B cell (primary cell): ENCODE results near the gene ADARB2. TPM values are rescaled to one million over a fixed set of nuclear protein-coding genes. Genes with fewer than 3 reads are reported as not detected.
A peak's percentile ranks its signal among the peaks of the same experiment; 100 is the strongest.

Source experiments
- ATAC-seq: fragments of 200-7000 bp; cut with Tn5 transposase; one replicate; pipeline ENCODE4 v1.10.0; 2021; ENCODE audit warnings: low read depth, mild to moderate bottlenecking, moderate number of reproducible peaks, moderate library complexity
- CTCF ChIA-PET: fragments of 350-600 bp; sonication (Branson Sonifier 250); formaldehyde crosslinking; loops from one replicate; lab custom pipeline; 2021; ENCODE audit warnings: antibody characterized with exemption, inconsistent platforms; lab: Charles Lee
- POLR2A ChIA-PET: fragments of 350-600 bp; sonication (Branson Sonifier 250); formaldehyde crosslinking; loops from one replicate; lab custom pipeline; 2021; ENCODE audit warnings: antibody characterized with exemption; lab: Charles Lee
- DNase-seq: peaks from one replicate; pipeline ENCODE4 v3.0.0; 2013
- H2AFZ ChIP-seq: 2 replicates; pipeline ENCODE4 v1.6.1; 2012; ENCODE audit warnings: mild to moderate bottlenecking, low read depth, low read length; ENCODE audit not compliant: insufficient read depth, poor library complexity, severe bottlenecking
- H3K27ac ChIP-seq, 2 donors: 1 replicate in 1 of 2; 2 replicates in 1 of 2; pipeline ENCODE4 v1.5.1; 2012 to 2013; ENCODE audit warnings: low read length in 2 of 2, mild to moderate bottlenecking in 2 of 2, moderate library complexity in 1 of 2
- H3K27me3 ChIP-seq, 4 experiments: fragments of 200-600 bp in 1 of 4; sonication (generic) in 1 of 4; replicated peaks in 1 of 4; 1 replicate in 2 of 4; 2 replicates in 2 of 4; pipeline versions ENCODE4 v1.6.1 to v1.7.0; 2013 to 2016; ENCODE audit warnings: low read length in 3 of 4, mild to moderate bottlenecking in 2 of 4, mixed read lengths in 1 of 4, moderate library complexity in 1 of 4; ENCODE audit not compliant: insufficient read depth in 4 of 4, control insufficient read depth in 3 of 4; ENCODE audit errors: control extremely low read depth in 1 of 4
- H3K36me3 ChIP-seq, 2 experiments: replicated peaks in 1 of 2; 1 replicate in 1 of 2; 2 replicates in 1 of 2; pipeline versions ENCODE4 v1.6.1 to v1.7.1; 2013; ENCODE audit warnings: low read length in 1 of 2; ENCODE audit not compliant: insufficient read depth in 2 of 2, control insufficient read depth in 1 of 2; ENCODE audit errors: control extremely low read depth in 1 of 2, extremely low read depth in 1 of 2
- H3K4me1 ChIP-seq, 2 donors: fragments of 200-600 bp in 1 of 2; sonication (generic) in 1 of 2; 1 replicate in 1 of 2; 2 replicates in 1 of 2; pipeline versions ENCODE4 v1.5.1 to v1.6.1; 2013 to 2017; ENCODE audit warnings: low read length in 2 of 2; ENCODE audit not compliant: control insufficient read depth in 2 of 2, insufficient read depth in 2 of 2
- H3K4me2 ChIP-seq: replicated peaks from 2 replicates; pipeline ENCODE3; 2012; ENCODE audit warnings: mild to moderate bottlenecking, low read depth, low read length; ENCODE audit not compliant: poor library complexity, severe bottlenecking
- H3K4me3 ChIP-seq, 5 experiments: fragments of 200-600 bp in 1 of 5; sonication (generic) in 1 of 5; 1 replicate in 3 of 5; 2 replicates in 2 of 5; pipeline versions ENCODE4 v1.5.1 to v1.7.0; 2011 to 2016; ENCODE audit warnings: low read length in 4 of 5, mild to moderate bottlenecking in 4 of 5, low read depth in 2 of 5, control low read depth in 1 of 5, moderate library complexity in 1 of 5; ENCODE audit not compliant: insufficient read depth in 1 of 5; ENCODE audit errors: control extremely low read depth in 1 of 5, extremely low read depth in 1 of 5
- H3K79me2 ChIP-seq: fragments of 200-600 bp; sonication (generic); one replicate; pipeline ENCODE4 v1.6.0; 2016; ENCODE audit warnings: low read length; ENCODE audit not compliant: control insufficient read depth, insufficient read depth
- H3K9ac ChIP-seq: fragments of 200-600 bp; sonication (generic); 2 replicates; pipeline ENCODE4 v1.6.1; 2017; ENCODE audit warnings: mild to moderate bottlenecking, low read length, moderate library complexity
- H3K9me3 ChIP-seq, 3 donors: one replicate each; pipeline versions ENCODE4 v1.6.1 to v1.7.1; 2013; ENCODE audit warnings: low read length in 2 of 3; ENCODE audit not compliant: control insufficient read depth in 2 of 3, insufficient read depth in 1 of 3; ENCODE audit errors: control extremely low read depth in 1 of 3
- H4K20me1 ChIP-seq: 2 replicates; pipeline ENCODE4 v1.6.0; 2012; ENCODE audit warnings: mild to moderate bottlenecking, low read length; ENCODE audit not compliant: insufficient read depth, control insufficient read depth, poor library complexity, severe bottlenecking
- H3K27ac Mint-ChIP-seq: one replicate; pipeline ENCODE4 v1.8.0; 2021; ENCODE audit warnings: mixed read lengths
- H3K27me3 Mint-ChIP-seq: one replicate; pipeline ENCODE4 v1.8.0; 2021; ENCODE audit warnings: mixed read lengths
- H3K4me1 Mint-ChIP-seq: one replicate; pipeline ENCODE4 v1.8.0; 2021; ENCODE audit warnings: mixed read lengths
- H3K4me3 Mint-ChIP-seq: one replicate; pipeline ENCODE4 v1.8.0; 2021; ENCODE audit warnings: mixed read lengths
- H3K9me3 Mint-ChIP-seq: one replicate; pipeline ENCODE4 v1.8.0; 2022; ENCODE audit warnings: mixed read lengths; ENCODE audit not compliant: insufficient read depth
- CTCF ChIP-seq: fragments of 200-600 bp; IDR thresholded peaks from one replicate; pipeline ENCODE4 v1.8.0; 2022; ENCODE audit warnings: antibody characterized with exemption, mild to moderate bottlenecking
- EZH2 ChIP-seq: IDR thresholded peaks from 2 replicates; pipeline ENCODE4 v1.6.1; 2012; ENCODE audit warnings: borderline replicate concordance, low read depth, mild to moderate bottlenecking, moderate library complexity, low read length; ENCODE audit not compliant: insufficient read depth, poor library complexity, severe bottlenecking
- WGBS: methylation state at CpG from one replicate; pipeline ENCODE4 v1.1.5; 2013; ENCODE audit warnings: missing lambda C conversion rate; ENCODE audit not compliant: insufficient coverage; 5-methylcytosine and 5-hydroxymethylcytosine counted together
- intact Hi-C: fragments of 100-400 bp; cut with micrococcal nuclease; formaldehyde crosslinking; loops from one replicate; pipeline ENCODE4 v1.10.0; 2022
- polyA plus RNA-seq: library from polyadenylated mRNA; depleted of rRNA; stranded (reverse); fragments of >200 nt; gene quantifications from 2 replicates; pipeline ENCODE4 v1.2.3, GENCODE V29; 2012
- total RNA-seq, 2 donors: library from RNA; stranded (reverse); fragments of 120-200 nt in 1 of 2; gene quantifications; 1 replicate in 1 of 2; 2 replicates in 1 of 2; pipeline versions ENCODE4 v1.2.3 to v1.2.4, GENCODE V29; 2013 to 2022

Gene ADARB2
- total and polyA plus RNA-seq, 2 donors (not counting 1 experiment from before 2014, with no cell fraction given) = 0.13 to 0.96 TPM

GRCh38 chr10:1559761-1560160, 177.6 kb downstream of the ADARB2 start:
- Histone ChIP-seq H2AFZ (no peak overlapping the region), H3K27me3 (peaks cover 0 to 6% (median 0%) of the 10 kb centered on the region in 4 experiments), H3K4me3 (no peak overlapping the region), H3K79me2 (no peaks in the 10 kb centered on the region), H3K36me3 (no peaks in the 10 kb centered on the region), H3K9me3 (peaks cover 0 to 7% (median 0%) of the 10 kb centered on the region in 3 donors), H3K9ac (no peak overlapping the region), H3K4me1 (peaks cover 0 to 9% of the 10 kb centered on the region in 2 donors), H3K27ac (no peak overlapping the region), H4K20me1 (no peaks in the 10 kb centered on the region), H3K4me2 (no peak overlapping the region)
- intact Hi-C loops = no loop called here
- Mint-ChIP-seq H3K4me3 (no peak overlapping the region), H3K27me3 (peaks cover 20% of the 10 kb centered on the region), H3K4me1 (peaks cover 13% of the 10 kb centered on the region), H3K9me3 (no peaks in the 10 kb centered on the region), H3K27ac (no peak overlapping the region)
- ATAC-seq (no peak), DNase-seq (no peak)
- WGBS = 39% methylated on average over 7 of the region's 11 CpGs
- POLR2A ChIA-PET = no interaction called here
- CTCF ChIA-PET = no interaction called here
- TF ChIP-seq CTCF (no peak), EZH2 (no peak)

- Histone ChIP-seq H4K20me1 (no peaks in the 10 kb centered on the region), H3K9me3 (peaks cover 0 to 7% (median 0%) of the 10 kb centered on the region in 3 donors), H3K4me1 (peaks cover 0 to 9% of the 10 kb centered on the region in 2 donors), H3K4me3 (no peak overlapping the region), H3K9ac (no peak overlapping the region), H3K79me2 (no peaks in the 10 kb centered on the region), H3K36me3 (no peaks in the 10 kb centered on the region), H2AFZ (no peak overlapping the region), H3K27me3 (peaks cover 0 to 6% (median 0%) of the 10 kb centered on the region in 4 experiments), H3K27ac (no peak overlapping the region), H3K4me2 (no peak overlapping the region)
- POLR2A ChIA-PET = no interaction called here
- CTCF ChIA-PET = no interaction called here
- Mint-ChIP-seq H3K4me3 (no peak overlapping the region), H3K9me3 (no peaks in the 10 kb centered on the region), H3K27ac (peak overlapping the region; percentile 2), H3K27me3 (peaks cover 20% of the 10 kb centered on the region), H3K4me1 (peaks cover 13% of the 10 kb centered on the region)
- WGBS = 66% methylated on average over 11 of the region's 14 CpGs
- DNase-seq (no peak), ATAC-seq (no peak)
- intact Hi-C loops = no loop called here
- TF ChIP-seq EZH2 = no peak
- TF ChIP-seq CTCF = no peak
Observed at GRCh38 chr10:1559311-1559710, 178.0 kb downstream of the ADARB2 start.
